HCT116 (cell line): ENCODE measurements around the gene HIPK2. TPM values are rescaled to one million over a fixed set of nuclear protein-coding genes. Genes with fewer than 3 reads are reported as not detected.

Source experiments
- ATAC-seq: fragments of 200-7000 bp; cut with Tn5 transposase; 2 replicates; pipeline ENCODE4 v1.9.1; 2020; ENCODE audit warnings: mild to moderate bottlenecking, moderate library complexity
- BruUV-seq: library from RNA; stranded (reverse); fragments of 400-500 nt; replicated peaks from 2 replicates; lab custom pipeline; 2021; lab: Mats Ljungman, UMichigan
- CTCF ChIA-PET: fragments of 300-600 bp; sonication (Branson Sonifier 250); formaldehyde crosslinking; loops from one replicate; lab custom pipeline; 2021; ENCODE audit warnings: antibody characterized with exemption; lab: Charles Lee
- POLR2A ChIA-PET: fragments of 300-600, 350-600 bp; sonication (Branson Sonifier 250); formaldehyde crosslinking; loops from one replicate; lab custom pipeline; 2021; ENCODE audit warnings: antibody characterized with exemption; lab: Charles Lee
- RAD21 ChIA-PET, 2 experiments: fragments of 300-600 bp; sonication (Branson Sonifier 250); formaldehyde crosslinking; loops; one replicate each; lab custom pipeline; 2023; ENCODE audit warnings: low total read pairs in 2 of 2; ENCODE audit not compliant: uncharacterized antibody in 2 of 2, unreplicated experiment in 2 of 2, low non-redundant PET in 1 of 2; lab: Charles Lee
- DNase-seq: peaks from one replicate; pipeline ENCODE4 v3.0.0-alpha.2; 2010; ENCODE audit warnings: low read depth, low spot score
- H2AFZ ChIP-seq: fragments of 200-600 bp; shearing (Covaris generic), sonication (generic); 2 replicates; pipeline ENCODE4 v1.6.1; 2017; ENCODE audit warnings: low read depth, mixed run types, mixed read lengths, antibody characterized with exemption, low read length; ENCODE audit not compliant: poor library complexity, severe bottlenecking
- H3K27ac ChIP-seq: 2 replicates; pipeline ENCODE4 v1.5.1; 2012; ENCODE audit warnings: low read depth, low read length
- H3K27me3 ChIP-seq: fragments of 200-600 bp; sonication (generic); 2 replicates; pipeline ENCODE4 v1.6.1; 2016; ENCODE audit warnings: mixed run types, low read length, mixed read lengths; ENCODE audit not compliant: insufficient read depth
- H3K36me3 ChIP-seq, 2 experiments: fragments of 200-500 bp in 1 of 2; fragments of 200-600 bp in 1 of 2; sonication (Bioruptor generic) in 1 of 2; sonication (generic) in 1 of 2; 2 replicates each; pipeline versions ENCODE4 v1.5.1 to v1.6.1; 2014 to 2016; ENCODE audit warnings: low read length in 2 of 2, inconsistent platforms in 1 of 2, mixed read lengths in 1 of 2, mixed run types in 1 of 2; ENCODE audit not compliant: insufficient read depth in 2 of 2, control insufficient read depth in 1 of 2
- H3K4me1 ChIP-seq, 2 experiments: fragments of 200-600 bp in 1 of 2; sonication (generic) in 1 of 2; 2 replicates each; pipeline versions ENCODE4 v1.5.1 to v1.6.1; 2012 to 2017; ENCODE audit warnings: low read length in 2 of 2, inconsistent platforms in 1 of 2, mild to moderate bottlenecking in 1 of 2, mixed read lengths in 1 of 2, mixed run types in 1 of 2, moderate library complexity in 1 of 2; ENCODE audit not compliant: insufficient read depth in 2 of 2, control insufficient read depth in 1 of 2
- H3K4me2 ChIP-seq: fragments of 200-600 bp; sonication (generic); 2 replicates; pipeline ENCODE4 v1.6.1; 2017; ENCODE audit warnings: mixed run types, low read length, mixed read lengths
- H3K4me3 ChIP-seq, 2 experiments: fragments of 200-600 bp in 1 of 2; sonication (generic) in 1 of 2; replicated peaks in 1 of 2; 2 replicates each; pipeline ENCODE4 v1.5.1; 2011 to 2016; ENCODE audit warnings: low read length in 2 of 2, control low read depth in 1 of 2, low read depth in 1 of 2, mild to moderate bottlenecking in 1 of 2, mixed read lengths in 1 of 2, mixed run types in 1 of 2
- H3K79me2 ChIP-seq: fragments of 200-600 bp; sonication (generic); 2 replicates; pipeline ENCODE4 v1.6.1; 2017; ENCODE audit warnings: mild to moderate bottlenecking, mixed run types, low read length, moderate library complexity, mixed read lengths; ENCODE audit not compliant: insufficient read depth
- H3K9ac ChIP-seq: fragments of 200-600 bp; sonication (generic); 2 replicates; pipeline ENCODE4 v1.6.1; 2016; ENCODE audit warnings: low read length, mixed read lengths
- H3K9me2 ChIP-seq: fragments of 200-600 bp; sonication (generic), shearing (Covaris generic); 2 replicates; pipeline ENCODE4 v1.6.1; 2017; ENCODE audit warnings: mixed run types, mild to moderate bottlenecking, moderate library complexity; ENCODE audit not compliant: insufficient read depth
- H3K9me3 ChIP-seq, 2 experiments: fragments of 200-500 bp in 1 of 2; fragments of 200-600 bp in 1 of 2; sonication (Bioruptor generic) in 1 of 2; sonication (generic) in 1 of 2; 2 replicates each; pipeline ENCODE4 v1.6.1; 2014 to 2017; ENCODE audit warnings: low read length in 2 of 2, mixed read lengths in 2 of 2, inconsistent platforms in 1 of 2, low read depth in 1 of 2, mild to moderate bottlenecking in 1 of 2, mixed run types in 1 of 2, moderate library complexity in 1 of 2; ENCODE audit not compliant: control insufficient read depth in 1 of 2, insufficient read depth in 1 of 2
- H4K20me1 ChIP-seq: fragments of 200-600 bp; sonication (generic), shearing (Covaris generic); 2 replicates; pipeline ENCODE4 v1.6.1; 2017; ENCODE audit warnings: mixed run types, mild to moderate bottlenecking, moderate library complexity; ENCODE audit not compliant: insufficient read depth
- CEBPB ChIP-seq: IDR thresholded peaks from 2 replicates; pipeline ENCODE4 v1.6.1; 2012; ENCODE audit warnings: low read depth
- FOSL1 ChIP-seq: IDR thresholded peaks from 2 replicates; pipeline ENCODE4 v1.6.1; 2012; ENCODE audit warnings: low read depth
- JUND ChIP-seq: IDR thresholded peaks from 2 replicates; pipeline ENCODE4 v1.6.1; 2012
- RAD21 ChIP-seq: IDR thresholded peaks from 2 replicates; pipeline ENCODE4 v1.6.1; 2012; ENCODE audit warnings: low read depth, mild to moderate bottlenecking
- SP1 ChIP-seq: IDR thresholded peaks from 2 replicates; pipeline ENCODE4 v1.6.1; 2012; ENCODE audit warnings: low read depth
- TCF7L2 ChIP-seq: IDR thresholded peaks from 2 replicates; pipeline ENCODE4 v1.7.0; 2011; ENCODE audit warnings: borderline replicate concordance, inconsistent platforms; ENCODE audit not compliant: insufficient read depth, insufficient read length; ENCODE audit errors: extremely low read depth
- ZNF274 ChIP-seq: fragments of 200-500 bp; sonication (Bioruptor generic); IDR thresholded peaks from 2 replicates; pipeline ENCODE4 v1.6.1; 2014; ENCODE audit warnings: mild to moderate bottlenecking, low read depth, low read length, inconsistent platforms
- intact Hi-C: fragments of 100-400 bp; cut with micrococcal nuclease; formaldehyde crosslinking; loops from 2 replicates; pipeline ENCODE4 v1.10.0; 2022
- total RNA-seq: library from RNA; stranded (reverse); gene quantifications from one replicate; pipeline ENCODE4 v1.2.1, GENCODE V29; 2021; ENCODE audit not compliant: unreplicated experiment
- TF ChIP-seq, protein P1 (sequence below): IDR thresholded peaks from 2 replicates; pipeline ENCODE4 v1.6.1; 2012; ENCODE audit warnings: low read depth
- TF ChIP-seq, protein P2 (sequence below): IDR thresholded peaks from 2 replicates; pipeline ENCODE4 v1.6.1; 2012
- TF ChIP-seq, protein P3 (sequence below): IDR thresholded peaks from 2 replicates; pipeline ENCODE4 v1.6.1; 2012

The HIPK2 gene
- total RNA-seq, 1 experiment from 2014 or later = 49.5 TPM

DNA sequence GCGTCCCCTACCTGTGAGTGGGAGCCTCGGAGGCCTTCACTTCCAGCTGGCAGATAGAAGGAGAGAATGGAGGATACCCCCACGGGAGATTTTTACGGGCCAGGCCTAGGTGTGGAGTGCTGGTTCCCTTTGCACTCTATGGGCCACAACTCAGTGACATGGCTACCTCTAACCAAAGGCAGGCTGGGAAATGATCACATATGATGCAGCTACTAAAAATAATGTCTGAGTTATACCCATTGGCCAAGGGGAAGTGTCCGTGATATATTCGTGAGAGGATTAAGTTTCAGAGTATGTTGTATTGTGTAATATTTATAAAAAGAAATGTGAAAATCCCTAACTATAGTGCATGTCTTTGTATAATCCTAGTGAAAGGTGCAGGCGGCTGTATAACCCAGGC lies 13.5 kb upstream of the HIPK2 start:
- no peaks in the 10 kb centered on the region for H3K27me3 ChIP-seq
- ATAC-seq = no peak
- TF ChIP-seq, protein P1, sequence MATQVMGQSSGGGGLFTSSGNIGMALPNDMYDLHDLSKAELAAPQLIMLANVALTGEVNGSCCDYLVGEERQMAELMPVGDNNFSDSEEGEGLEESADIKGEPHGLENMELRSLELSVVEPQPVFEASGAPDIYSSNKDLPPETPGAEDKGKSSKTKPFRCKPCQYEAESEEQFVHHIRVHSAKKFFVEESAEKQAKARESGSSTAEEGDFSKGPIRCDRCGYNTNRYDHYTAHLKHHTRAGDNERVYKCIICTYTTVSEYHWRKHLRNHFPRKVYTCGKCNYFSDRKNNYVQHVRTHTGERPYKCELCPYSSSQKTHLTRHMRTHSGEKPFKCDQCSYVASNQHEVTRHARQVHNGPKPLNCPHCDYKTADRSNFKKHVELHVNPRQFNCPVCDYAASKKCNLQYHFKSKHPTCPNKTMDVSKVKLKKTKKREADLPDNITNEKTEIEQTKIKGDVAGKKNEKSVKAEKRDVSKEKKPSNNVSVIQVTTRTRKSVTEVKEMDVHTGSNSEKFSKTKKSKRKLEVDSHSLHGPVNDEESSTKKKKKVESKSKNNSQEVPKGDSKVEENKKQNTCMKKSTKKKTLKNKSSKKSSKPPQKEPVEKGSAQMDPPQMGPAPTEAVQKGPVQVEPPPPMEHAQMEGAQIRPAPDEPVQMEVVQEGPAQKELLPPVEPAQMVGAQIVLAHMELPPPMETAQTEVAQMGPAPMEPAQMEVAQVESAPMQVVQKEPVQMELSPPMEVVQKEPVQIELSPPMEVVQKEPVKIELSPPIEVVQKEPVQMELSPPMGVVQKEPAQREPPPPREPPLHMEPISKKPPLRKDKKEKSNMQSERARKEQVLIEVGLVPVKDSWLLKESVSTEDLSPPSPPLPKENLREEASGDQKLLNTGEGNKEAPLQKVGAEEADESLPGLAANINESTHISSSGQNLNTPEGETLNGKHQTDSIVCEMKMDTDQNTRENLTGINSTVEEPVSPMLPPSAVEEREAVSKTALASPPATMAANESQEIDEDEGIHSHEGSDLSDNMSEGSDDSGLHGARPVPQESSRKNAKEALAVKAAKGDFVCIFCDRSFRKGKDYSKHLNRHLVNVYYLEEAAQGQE = no peak
- TF ChIP-seq SP1 = no peak
- no peak for TF ChIP-seq TCF7L2
- TF ChIP-seq ZNF274 = no peak
- TF ChIP-seq, protein P2, sequence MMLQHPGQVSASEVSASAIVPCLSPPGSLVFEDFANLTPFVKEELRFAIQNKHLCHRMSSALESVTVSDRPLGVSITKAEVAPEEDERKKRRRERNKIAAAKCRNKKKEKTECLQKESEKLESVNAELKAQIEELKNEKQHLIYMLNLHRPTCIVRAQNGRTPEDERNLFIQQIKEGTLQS = no peak
- no peak for TF ChIP-seq CEBPB
- no peak for TF ChIP-seq RAD21
- TF ChIP-seq FOSL1 = no peak
- TF ChIP-seq, protein P3, sequence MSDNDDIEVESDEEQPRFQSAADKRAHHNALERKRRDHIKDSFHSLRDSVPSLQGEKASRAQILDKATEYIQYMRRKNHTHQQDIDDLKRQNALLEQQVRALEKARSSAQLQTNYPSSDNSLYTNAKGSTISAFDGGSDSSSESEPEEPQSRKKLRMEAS = no peak
- no peak for TF ChIP-seq JUND
- H3K36me3 ChIP-seq = no peaks in the 10 kb centered on the region
- no peaks in the 10 kb centered on the region for H3K9me3 ChIP-seq
- no peak overlapping the region for H3K9ac ChIP-seq
- H3K4me2 ChIP-seq = no peak overlapping the region
- ChIA-PET CTCF (no interaction called here), RAD21 (no interaction called here), POLR2A (no interaction called here)
- H3K4me1 ChIP-seq = no peaks in the 10 kb centered on the region
- no TSS peak for BruUV-seq
- intact Hi-C loops = no loop called here
- H3K27ac ChIP-seq = no peak overlapping the region
- H2AFZ ChIP-seq = no peak overlapping the region
- no peaks in the 10 kb centered on the region for H3K9me2 ChIP-seq
- no peaks in the 10 kb centered on the region for H3K79me2 ChIP-seq
- no peak for DNase-seq
- no peaks in the 10 kb centered on the region for H4K20me1 ChIP-seq
- H3K4me3 ChIP-seq = no peak overlapping the region
